ENCODE data around the gene STRIP1. TPM values are rescaled to one million over a fixed set of nuclear protein-coding genes. Genes with fewer than 3 reads are reported as not detected.
"Not testable (repeated sequence)": the region's sequence is repeated elsewhere in the genome, so short reads cannot be mapped to it uniquely, and the experiment has no call there.

The STRIP1 gene
- total RNA-seq, 1 donor from 2014 or later, result 40.8 TPM

GRCh38 chr1:110018396-110018795, 16.0 kb upstream of the STRIP1 start:
- no peak overlapping the region for H3K4me3 ChIP-seq
- intact Hi-C loops (cut with DNase I), result no loop called here
- H3K9me3 ChIP-seq, result no peaks in the 10 kb centered on the region
- no peak overlapping the region for H3K27ac ChIP-seq
- no peak for DNase-seq (ENCODE audit: extremely low spot score in 2 of 2)
- H3K36me3 ChIP-seq, result peaks cover 6 to 76% of the 10 kb centered on the region in 2 donors
- TF ChIP-seq POLR2AphosphoS5 (IDR thresholded peaks at IDR 0.05; ENCODE audit: insufficient read depth in 1 of 2, low read depth in 1 of 2) (no peak), CTCF (IDR thresholded peaks at IDR 0.05) (no peak), POLR2A (IDR thresholded peaks at IDR 0.05) (no peak)
- no peaks in the 10 kb centered on the region for H3K27me3 ChIP-seq
- H3K4me1 ChIP-seq, result no peaks in the 10 kb centered on the region

- H3K36me3 ChIP-seq, result peaks cover 6 to 76% of the 10 kb centered on the region in 2 donors
- DNase-seq (ENCODE audit: extremely low spot score in 2 of 2), result no peak
- no peaks in the 10 kb centered on the region for H3K27me3 ChIP-seq
- H3K4me1 ChIP-seq, result no peaks in the 10 kb centered on the region
- intact Hi-C loops (cut with DNase I), result no loop called here
- TF ChIP-seq POLR2A (IDR thresholded peaks at IDR 0.05) (no peak), CTCF (IDR thresholded peaks at IDR 0.05) (no peak), POLR2AphosphoS5 (IDR thresholded peaks at IDR 0.05; ENCODE audit: insufficient read depth in 1 of 2, low read depth in 1 of 2) (no peak)
- H3K27ac ChIP-seq, result no peak overlapping the region
- no peaks in the 10 kb centered on the region for H3K9me3 ChIP-seq
- no peak overlapping the region for H3K4me3 ChIP-seq
Measured at GRCh38 chr1:110019770-110020169, 14.7 kb upstream of the STRIP1 start.

GRCh38 chr1:110021285-110021684, 13.1 kb upstream of the STRIP1 start:
- intact Hi-C loops (cut with DNase I), result no loop called here
- no peaks in the 10 kb centered on the region for H3K27me3 ChIP-seq
- no peak overlapping the region for H3K4me3 ChIP-seq
- H3K27ac ChIP-seq, result no peak overlapping the region
- DNase-seq (ENCODE audit: extremely low spot score in 2 of 2), result no peak
- TF ChIP-seq CTCF (IDR thresholded peaks at IDR 0.05) (no peak), POLR2AphosphoS5 (IDR thresholded peaks at IDR 0.05; ENCODE audit: insufficient read depth in 1 of 2, low read depth in 1 of 2) (no peak), POLR2A (IDR thresholded peaks at IDR 0.05) (no peak)
- H3K36me3 ChIP-seq, result peaks cover 6 to 62% of the 10 kb centered on the region in 2 donors
- no peaks in the 10 kb centered on the region for H3K9me3 ChIP-seq
- H3K4me1 ChIP-seq, result no peaks in the 10 kb centered on the region

- DNase-seq (ENCODE audit: extremely low spot score in 2 of 2), result no peak
- Histone ChIP-seq H3K27ac (no peak overlapping the region), H3K9me3 (no peaks in the 10 kb centered on the region), H3K27me3 (no peaks in the 10 kb centered on the region), H3K4me1 (no peaks in the 10 kb centered on the region), H3K4me3 (no peak overlapping the region), H3K36me3 (peaks cover 6 to 30% of the 10 kb centered on the region in 2 donors)
- TF ChIP-seq POLR2AphosphoS5 (IDR thresholded peaks at IDR 0.05; ENCODE audit: insufficient read depth in 1 of 2, low read depth in 1 of 2) (no peak), POLR2A (IDR thresholded peaks at IDR 0.05) (no peak), CTCF (IDR thresholded peaks at IDR 0.05) (no peak)
- intact Hi-C loops (cut with DNase I), result no loop called here
Measured at GRCh38 chr1:110024613-110025012, 9.8 kb upstream of the STRIP1 start.

GRCh38 chr1:110030687-110031086, 3.7 kb upstream of the STRIP1 start:
- DNase-seq (ENCODE audit: extremely low spot score in 2 of 2); H3K27ac ChIP-seq; H3K4me3 ChIP-seq; H3K4me1 ChIP-seq; H3K36me3 ChIP-seq; intact Hi-C loops (cut with DNase I); H3K27me3 ChIP-seq; H3K9me3 ChIP-seq: not testable (repeated sequence)

GRCh38 chr1:110032327-110032726, 2.1 kb upstream of the STRIP1 start:
- DNase-seq (ENCODE audit: extremely low spot score in 2 of 2), result no peak
- TF ChIP-seq CTCF (IDR thresholded peaks at IDR 0.05) (no peak), POLR2AphosphoS5 (IDR thresholded peaks at IDR 0.05; ENCODE audit: insufficient read depth in 1 of 2, low read depth in 1 of 2) (no peak), POLR2A (IDR thresholded peaks at IDR 0.05) (no peak)
- Histone ChIP-seq H3K9me3 (no peaks in the 10 kb centered on the region), H3K4me3 (no peak overlapping the region), H3K27me3 (no peaks in the 10 kb centered on the region), H3K27ac (no peak overlapping the region), H3K4me1 (peaks cover 23% of the 10 kb centered on the region), H3K36me3 (no peaks in the 10 kb centered on the region)
- intact Hi-C loops (cut with DNase I), result no loop called here

Measured in vagina (tissue), 2 donors.